SK-N-MC (cell line): ENCODE results near the gene AMACR.

ENCODE experiments used
- EZH2 ChIP-seq: fragments of 200-600 bp; sonication (generic); IDR thresholded peaks from one replicate; pipeline ENCODE4 v1.6.1; 2017; ENCODE audit warnings: antibody characterized with exemption
- POLR2AphosphoS5 ChIP-seq: IDR thresholded peaks from 2 replicates; pipeline ENCODE4 v1.6.1; 2012; ENCODE audit warnings: mild to moderate bottlenecking, low read depth, low read length, borderline replicate concordance

DNA sequence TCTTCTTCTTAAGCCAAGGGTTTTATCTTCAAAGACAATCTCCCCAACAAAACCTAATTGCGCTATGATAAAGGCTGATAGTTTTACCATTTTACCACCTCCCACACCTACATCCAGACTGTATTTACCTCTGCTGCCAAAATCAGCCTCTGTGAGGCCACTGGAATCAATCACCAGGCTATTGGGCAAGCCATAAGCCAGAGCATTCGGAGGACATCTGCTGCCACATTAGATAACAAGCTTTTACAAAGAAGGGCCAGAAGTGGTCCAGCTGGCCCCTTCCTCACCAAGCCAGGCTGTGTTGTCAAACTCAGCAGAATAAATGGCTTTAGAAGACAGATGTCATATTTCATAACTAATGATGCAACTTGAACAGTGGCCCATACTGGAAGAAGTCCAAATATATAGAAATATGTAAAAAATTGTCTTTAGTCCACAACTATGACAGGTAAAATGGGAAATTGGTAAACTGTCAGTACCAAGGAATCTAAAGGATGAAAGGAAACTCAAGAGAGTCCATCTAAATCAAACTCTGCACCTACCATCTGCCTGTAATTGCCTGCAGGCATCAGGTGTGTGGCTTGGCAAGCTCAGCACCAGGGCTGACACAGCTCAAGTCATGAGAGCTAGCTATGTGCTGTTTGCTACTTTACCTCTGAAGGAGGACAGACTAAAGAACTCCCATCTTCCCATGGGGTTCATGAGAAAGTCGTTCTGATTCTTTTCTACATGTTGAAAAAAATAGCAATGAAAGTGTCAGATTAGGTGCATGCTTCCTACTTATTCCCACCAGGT lies 39.4 kb downstream of the AMACR start:
- TF ChIP-seq EZH2 (no peak), POLR2AphosphoS5 (no peak)
